Astrocyte of the cerebellum (primary cell): ENCODE data around the gene COL4A1.

Experiments
- DNase-seq: peaks from one replicate; pipeline ENCODE4 v3.0.0-alpha.2; 2011; ENCODE audit warnings: low read depth
- H3K4me3 ChIP-seq: 2 replicates; pipeline ENCODE4 v1.5.1; 2011; ENCODE audit warnings: mild to moderate bottlenecking, low read depth, low read length, moderate library complexity
- in situ Hi-C: cut with HindIII; loops from 2 replicates; pipeline ENCODE4 v1.10.0; 2017; ENCODE audit warnings: low sequenced_read_pairs
- TF ChIP-seq, protein P1 (sequence below): IDR thresholded peaks from 2 replicates; pipeline ENCODE4 v1.5.1; 2012; ENCODE audit warnings: low read length, low read depth, moderate library complexity, mild to moderate bottlenecking; ENCODE audit errors: missing control alignments

The COL4A1 gene

GRCh38 chr13:110320645-110321044, 13.7 kb upstream of the COL4A1 start:
- no peak overlapping the region for H3K4me3 ChIP-seq
- in situ Hi-C loops: no loop called here
- TF ChIP-seq, protein P1, sequence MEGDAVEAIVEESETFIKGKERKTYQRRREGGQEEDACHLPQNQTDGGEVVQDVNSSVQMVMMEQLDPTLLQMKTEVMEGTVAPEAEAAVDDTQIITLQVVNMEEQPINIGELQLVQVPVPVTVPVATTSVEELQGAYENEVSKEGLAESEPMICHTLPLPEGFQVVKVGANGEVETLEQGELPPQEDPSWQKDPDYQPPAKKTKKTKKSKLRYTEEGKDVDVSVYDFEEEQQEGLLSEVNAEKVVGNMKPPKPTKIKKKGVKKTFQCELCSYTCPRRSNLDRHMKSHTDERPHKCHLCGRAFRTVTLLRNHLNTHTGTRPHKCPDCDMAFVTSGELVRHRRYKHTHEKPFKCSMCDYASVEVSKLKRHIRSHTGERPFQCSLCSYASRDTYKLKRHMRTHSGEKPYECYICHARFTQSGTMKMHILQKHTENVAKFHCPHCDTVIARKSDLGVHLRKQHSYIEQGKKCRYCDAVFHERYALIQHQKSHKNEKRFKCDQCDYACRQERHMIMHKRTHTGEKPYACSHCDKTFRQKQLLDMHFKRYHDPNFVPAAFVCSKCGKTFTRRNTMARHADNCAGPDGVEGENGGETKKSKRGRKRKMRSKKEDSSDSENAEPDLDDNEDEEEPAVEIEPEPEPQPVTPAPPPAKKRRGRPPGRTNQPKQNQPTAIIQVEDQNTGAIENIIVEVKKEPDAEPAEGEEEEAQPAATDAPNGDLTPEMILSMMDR: no peak
- no peak for DNase-seq

DNA sequence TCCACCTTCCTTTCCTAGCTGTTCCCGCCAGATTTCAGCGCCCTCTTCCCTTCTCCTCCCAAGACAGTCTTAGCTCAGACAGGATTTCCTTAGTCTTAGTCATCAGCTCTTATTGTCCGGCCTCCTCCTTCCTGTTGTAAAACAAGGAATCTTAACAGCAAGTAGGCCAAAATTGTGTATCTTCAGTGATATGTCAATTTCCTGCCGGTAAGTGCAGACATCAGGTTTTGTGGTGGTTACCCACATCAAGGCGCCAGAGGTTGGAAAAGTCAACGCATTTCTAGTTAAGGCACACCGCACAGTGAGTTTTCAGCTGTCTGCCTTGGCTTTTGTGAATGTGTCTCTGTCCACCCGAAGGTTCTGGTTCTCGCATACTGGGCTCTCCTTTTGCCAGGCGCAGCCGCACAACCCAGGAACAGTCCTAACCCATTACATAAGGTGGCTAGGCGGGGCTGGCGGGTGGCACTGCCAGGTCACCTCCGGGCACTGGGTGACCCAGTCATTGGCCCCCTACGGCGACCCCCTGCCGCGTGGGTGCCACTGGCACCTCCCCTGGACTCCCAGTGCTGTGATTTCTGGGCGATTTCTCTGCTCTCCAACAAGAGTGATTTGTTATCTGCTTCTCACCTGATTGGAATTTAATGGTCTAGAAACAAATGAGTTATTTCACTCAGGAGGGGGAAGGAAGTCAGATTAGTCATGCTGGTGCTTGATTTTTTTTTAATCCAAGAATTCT, 13.0 kb upstream of the COL4A1 start:
- no peak overlapping the region for H3K4me3 ChIP-seq
- DNase-seq: peak; percentile 68
- in situ Hi-C loops: no loop called here
- TF ChIP-seq, protein P1: no peak

- in situ Hi-C loops: no loop called here
- no peak overlapping the region for H3K4me3 ChIP-seq
- TF ChIP-seq, protein P1: no peak
- no peak for DNase-seq
Measured at GRCh38 chr13:110319397-110319773, 12.4 kb upstream of the COL4A1 start.

DNA sequence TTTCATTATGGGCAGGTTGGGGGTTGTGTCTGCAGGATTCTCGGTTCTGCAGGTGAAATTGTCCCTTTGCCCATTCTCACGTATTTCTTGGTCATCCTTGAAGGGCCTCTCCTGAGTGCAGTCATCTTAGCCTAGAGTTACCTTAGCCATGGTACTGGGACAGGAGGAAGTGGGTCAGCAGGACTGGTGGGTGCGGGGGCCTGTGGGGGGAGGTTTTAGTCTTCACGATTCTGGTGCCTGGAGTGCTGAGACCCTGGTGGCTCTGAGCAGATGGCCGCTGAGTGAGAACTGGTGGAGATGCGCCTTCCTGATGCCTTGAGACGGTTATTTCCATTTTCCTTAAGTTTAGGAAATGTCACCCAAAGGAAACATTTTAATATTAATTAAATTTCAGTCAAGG, 12.0 kb upstream of the COL4A1 start:
- TF ChIP-seq, protein P1: no peak
- DNase-seq: no peak
- H3K4me3 ChIP-seq: no peak overlapping the region
- in situ Hi-C loops: no loop called here

GRCh38 chr13:110317496-110318195, 10.7 kb upstream of the COL4A1 start:
- in situ Hi-C loops: no loop called here
- TF ChIP-seq, protein P1: no peak
- H3K4me3 ChIP-seq: no peak overlapping the region
- no peak for DNase-seq

DNA sequence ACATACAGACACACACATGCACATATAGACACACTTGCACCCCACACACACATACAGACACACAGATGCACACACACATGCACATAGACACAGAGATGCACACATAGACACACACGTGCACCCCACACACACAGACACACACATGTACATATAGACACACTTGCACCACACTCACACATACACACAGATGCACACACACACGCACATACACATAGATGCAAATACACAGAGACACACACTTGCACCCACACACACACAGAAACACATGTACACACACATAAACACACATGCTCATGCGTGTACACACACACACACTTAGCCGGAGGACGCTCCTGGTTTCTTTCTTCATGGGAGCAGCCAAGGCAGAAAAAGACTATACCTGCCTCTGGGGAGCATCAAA, 10.1 kb upstream of the COL4A1 start:
- TF ChIP-seq, protein P1: no peak
- in situ Hi-C loops: no loop called here
- no peak for DNase-seq
- H3K4me3 ChIP-seq: no peak overlapping the region
